ENCODE results near the gene POLQ.

The POLQ gene

DNA sequence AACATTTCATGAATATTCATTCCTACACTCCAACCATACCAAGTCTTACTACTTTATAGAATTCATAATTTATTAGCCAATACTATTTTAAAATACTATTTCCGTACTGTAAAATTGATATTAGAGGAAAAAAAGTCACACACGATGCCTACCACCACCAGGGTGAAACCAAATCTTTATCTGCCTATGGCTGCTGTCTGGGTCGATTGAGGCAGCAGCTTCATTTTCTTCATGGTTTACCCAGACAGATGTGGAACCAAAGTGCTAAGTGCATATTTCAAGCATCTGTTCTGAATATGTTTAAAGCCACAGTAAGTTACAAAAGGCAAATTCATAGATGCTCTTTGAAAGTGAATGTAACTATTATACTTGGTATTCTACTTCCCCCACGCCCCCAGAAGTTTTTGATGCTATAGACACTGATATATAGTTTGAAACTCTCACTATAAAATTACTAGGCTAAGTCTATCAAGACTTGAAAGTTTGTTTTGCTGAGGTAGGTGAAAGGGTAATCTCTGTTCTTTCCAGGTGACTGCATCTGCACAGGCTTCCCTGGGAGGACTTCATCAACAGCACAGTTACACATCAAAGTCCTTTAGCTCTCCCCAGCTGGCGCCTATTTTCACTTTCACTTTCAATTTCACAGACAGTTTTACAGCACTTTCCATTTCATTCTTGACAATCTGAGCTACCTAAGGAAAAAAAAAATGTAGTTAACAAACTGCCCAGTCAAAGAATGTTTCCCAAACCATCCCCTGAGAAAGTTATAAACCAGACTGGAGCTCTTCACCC, 113.9 kb downstream of the POLQ start:
- no peak overlapping the region for H3K4me3 ChIP-seq (ENCODE audit: low read depth, low read length)
- TF ChIP-seq, protein P1, sequence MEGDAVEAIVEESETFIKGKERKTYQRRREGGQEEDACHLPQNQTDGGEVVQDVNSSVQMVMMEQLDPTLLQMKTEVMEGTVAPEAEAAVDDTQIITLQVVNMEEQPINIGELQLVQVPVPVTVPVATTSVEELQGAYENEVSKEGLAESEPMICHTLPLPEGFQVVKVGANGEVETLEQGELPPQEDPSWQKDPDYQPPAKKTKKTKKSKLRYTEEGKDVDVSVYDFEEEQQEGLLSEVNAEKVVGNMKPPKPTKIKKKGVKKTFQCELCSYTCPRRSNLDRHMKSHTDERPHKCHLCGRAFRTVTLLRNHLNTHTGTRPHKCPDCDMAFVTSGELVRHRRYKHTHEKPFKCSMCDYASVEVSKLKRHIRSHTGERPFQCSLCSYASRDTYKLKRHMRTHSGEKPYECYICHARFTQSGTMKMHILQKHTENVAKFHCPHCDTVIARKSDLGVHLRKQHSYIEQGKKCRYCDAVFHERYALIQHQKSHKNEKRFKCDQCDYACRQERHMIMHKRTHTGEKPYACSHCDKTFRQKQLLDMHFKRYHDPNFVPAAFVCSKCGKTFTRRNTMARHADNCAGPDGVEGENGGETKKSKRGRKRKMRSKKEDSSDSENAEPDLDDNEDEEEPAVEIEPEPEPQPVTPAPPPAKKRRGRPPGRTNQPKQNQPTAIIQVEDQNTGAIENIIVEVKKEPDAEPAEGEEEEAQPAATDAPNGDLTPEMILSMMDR (IDR thresholded peaks at IDR 0.05; ENCODE audit: borderline replicate concordance, insufficient read depth, low read depth, low read length): no peak

DNA sequence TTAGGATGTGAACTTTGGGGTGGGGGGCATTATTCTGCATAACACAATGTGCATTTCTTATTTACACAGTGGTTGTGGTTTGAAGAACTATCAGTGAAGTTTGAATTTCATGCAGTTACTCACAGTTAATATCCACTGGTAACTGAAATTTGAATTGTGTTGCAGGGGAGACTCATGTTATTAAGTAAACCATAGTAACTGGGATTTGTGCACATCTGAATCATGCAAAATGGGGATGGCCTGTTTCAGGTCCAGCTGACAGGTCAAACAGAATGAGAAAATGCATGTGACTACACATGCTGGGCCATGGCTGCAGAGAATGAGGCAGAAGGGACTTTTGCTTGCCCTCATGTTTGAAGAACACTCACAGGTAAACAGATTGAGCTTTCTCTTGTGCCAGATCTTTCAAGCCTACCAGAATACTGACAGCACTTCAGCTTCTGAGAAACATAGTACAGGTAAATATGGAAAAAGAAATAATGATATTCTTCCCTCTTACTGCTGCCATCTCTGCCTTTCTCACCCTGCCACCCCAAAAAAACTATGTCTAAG, 115.0 kb downstream of the POLQ start:
- TF ChIP-seq, protein P1 (IDR thresholded peaks at IDR 0.05; ENCODE audit: borderline replicate concordance, insufficient read depth, low read depth, low read length): no peak
- H3K4me3 ChIP-seq (ENCODE audit: low read depth, low read length): no peak overlapping the region

DNA sequence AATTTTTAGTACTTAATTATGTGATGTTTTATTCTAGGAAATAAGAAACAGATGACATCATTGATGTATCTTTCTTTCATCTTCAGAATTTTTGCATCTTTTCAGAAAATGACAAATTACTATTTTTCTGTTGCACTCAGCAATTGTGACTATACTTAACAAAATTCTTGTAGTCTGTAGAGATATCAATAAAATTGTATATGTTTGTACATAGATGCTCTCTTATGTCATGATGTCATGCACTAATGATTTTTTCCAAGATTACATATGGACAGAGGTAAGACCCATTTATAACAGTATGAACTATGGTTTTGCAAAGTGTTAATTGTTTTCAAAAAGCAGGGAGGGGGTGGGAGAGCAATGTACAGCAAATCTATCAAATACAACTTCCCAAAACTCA, 121.2 kb downstream of the POLQ start:
- TF ChIP-seq, protein P1 (IDR thresholded peaks at IDR 0.05; ENCODE audit: borderline replicate concordance, insufficient read depth, low read depth, low read length): no peak
- no peak overlapping the region for H3K4me3 ChIP-seq (ENCODE audit: low read depth, low read length)

DNA sequence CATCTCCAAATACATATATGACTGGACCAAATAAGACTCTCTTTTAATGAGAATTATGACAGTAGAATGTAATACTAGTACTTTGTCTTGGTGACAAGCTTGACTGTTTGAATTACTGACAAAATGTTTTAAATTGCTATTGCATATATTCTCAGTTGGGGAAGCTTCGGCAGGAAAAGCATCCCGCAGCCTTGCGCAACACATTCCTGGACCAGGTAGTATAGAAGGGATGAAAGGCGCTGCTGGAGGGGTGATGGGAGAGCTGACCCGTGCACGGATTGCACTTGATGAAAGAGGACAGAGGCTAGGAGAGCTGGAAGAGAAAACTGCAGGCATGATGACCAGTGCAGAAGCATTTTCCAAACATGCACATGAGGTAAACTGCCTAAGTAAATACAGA, 127.6 kb downstream of the POLQ start:
- no peak overlapping the region for H3K4me3 ChIP-seq (ENCODE audit: low read depth, low read length)
- TF ChIP-seq, protein P1 (IDR thresholded peaks at IDR 0.05; ENCODE audit: borderline replicate concordance, insufficient read depth, low read depth, low read length): no peak

DNA sequence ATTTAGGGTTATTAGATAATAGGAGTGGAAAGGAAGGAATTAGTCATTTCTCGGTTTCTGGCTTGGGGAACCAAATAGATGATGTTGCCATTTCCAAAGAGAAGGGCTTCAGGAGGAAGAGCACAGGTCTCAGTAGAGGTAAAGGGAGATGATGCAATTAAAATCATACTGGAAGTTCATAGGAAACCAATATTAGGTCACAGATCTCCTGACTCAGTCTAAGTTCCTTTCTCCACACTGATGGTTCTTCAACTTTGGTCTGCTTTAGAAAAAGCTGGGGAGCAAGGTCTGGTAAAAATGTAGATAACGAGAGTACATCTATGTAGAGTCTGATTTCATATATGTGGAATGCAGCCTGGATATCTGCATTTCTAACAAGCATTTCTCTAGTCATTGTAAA, 130.9 kb downstream of the POLQ start:
- TF ChIP-seq, protein P1 (IDR thresholded peaks at IDR 0.05; ENCODE audit: borderline replicate concordance, insufficient read depth, low read depth, low read length): no peak
- H3K4me3 ChIP-seq (ENCODE audit: low read depth, low read length): no peak overlapping the region

DNA sequence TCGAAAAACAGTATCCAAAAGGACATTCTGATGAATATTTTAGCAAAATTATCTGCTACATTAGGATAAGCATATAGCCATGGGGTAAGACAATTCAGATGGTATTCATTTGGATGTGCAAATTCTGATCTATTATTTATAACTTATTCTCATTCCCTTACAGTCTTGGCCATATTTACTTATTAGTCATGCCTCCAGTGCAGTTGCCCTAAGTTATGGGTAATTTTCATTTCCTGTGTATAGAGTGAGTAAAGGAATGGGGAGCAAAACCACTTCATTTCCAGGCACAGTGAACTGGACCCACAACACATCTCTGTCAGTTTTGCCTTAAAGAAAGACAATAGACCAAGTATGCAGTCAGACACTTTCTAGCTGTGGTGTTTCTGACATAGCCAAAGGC, 134.3 kb downstream of the POLQ start:
- H3K4me3 ChIP-seq (ENCODE audit: low read depth, low read length): no peak overlapping the region

More for the DNA sequence above, 134.3 kb downstream of the POLQ start:
- TF ChIP-seq, protein P1 (IDR thresholded peaks at IDR 0.05; ENCODE audit: borderline replicate concordance, insufficient read depth, low read depth, low read length): no peak

All from GM12875 (cell line).